Activated CD8-positive, alpha-beta T cell treated with anti-CD3 and anti-CD28 coated beads for 36 hours (primary cell): ENCODE data around the gene KIF17. TPM values are rescaled to one million over a fixed set of nuclear protein-coding genes. Genes with fewer than 3 reads are reported as not detected.

ENCODE experiments used
- ATAC-seq: fragments of 200-7000 bp; cut with Tn5 transposase; one replicate; pipeline ENCODE4 v1.10.0; 2021; ENCODE audit warnings: mild to moderate bottlenecking, moderate library complexity
- CTCF ChIA-PET: fragments of 350-600 bp; sonication (Branson Sonifier 250); formaldehyde crosslinking; loops from one replicate; lab custom pipeline; 2021; ENCODE audit warnings: antibody characterized with exemption; lab: Charles Lee
- POLR2A ChIA-PET: fragments of 350-600 bp; sonication (Branson Sonifier 250); formaldehyde crosslinking; loops from one replicate; lab custom pipeline; 2021; ENCODE audit warnings: antibody characterized with exemption; lab: Charles Lee
- DNase-seq: peaks from one replicate; pipeline ENCODE4 v3.0.0-alpha.2; 2020
- H3K27ac Mint-ChIP-seq: one replicate; pipeline ENCODE4 v1.8.0; 2021; ENCODE audit warnings: mild to moderate bottlenecking, mixed read lengths
- H3K27me3 Mint-ChIP-seq: one replicate; pipeline ENCODE4 v1.8.0; 2021; ENCODE audit warnings: mixed read lengths
- H3K36me3 Mint-ChIP-seq: one replicate; pipeline ENCODE4 v1.8.0; 2021; ENCODE audit warnings: low read depth, mixed read lengths
- H3K4me1 Mint-ChIP-seq: one replicate; pipeline ENCODE4 v1.8.0; 2021; ENCODE audit warnings: low read depth, mixed read lengths
- H3K4me3 Mint-ChIP-seq: one replicate; pipeline ENCODE4 v1.8.0; 2021; ENCODE audit warnings: mild to moderate bottlenecking, moderate library complexity, mixed read lengths
- H3K9me3 Mint-ChIP-seq: one replicate; pipeline ENCODE4 v1.8.0; 2021; ENCODE audit warnings: mixed read lengths
- intact Hi-C: fragments of 100-400 bp; cut with micrococcal nuclease; formaldehyde crosslinking; loops from one replicate; pipeline ENCODE4 v1.10.0; 2022
- total RNA-seq, 2 experiments: library from RNA; stranded (reverse); gene quantifications; one replicate each; pipeline ENCODE4 v1.2.3, GENCODE V29; 2021
- TF ChIP-seq, protein P1 (sequence below): fragments of 200-600 bp; IDR thresholded peaks from one replicate; pipeline ENCODE4 v1.8.0; 2022; ENCODE audit warnings: antibody characterized with exemption, mild to moderate bottlenecking

Gene KIF17
- total RNA-seq, 2 experiments from 2014 or later = not detected

DNA sequence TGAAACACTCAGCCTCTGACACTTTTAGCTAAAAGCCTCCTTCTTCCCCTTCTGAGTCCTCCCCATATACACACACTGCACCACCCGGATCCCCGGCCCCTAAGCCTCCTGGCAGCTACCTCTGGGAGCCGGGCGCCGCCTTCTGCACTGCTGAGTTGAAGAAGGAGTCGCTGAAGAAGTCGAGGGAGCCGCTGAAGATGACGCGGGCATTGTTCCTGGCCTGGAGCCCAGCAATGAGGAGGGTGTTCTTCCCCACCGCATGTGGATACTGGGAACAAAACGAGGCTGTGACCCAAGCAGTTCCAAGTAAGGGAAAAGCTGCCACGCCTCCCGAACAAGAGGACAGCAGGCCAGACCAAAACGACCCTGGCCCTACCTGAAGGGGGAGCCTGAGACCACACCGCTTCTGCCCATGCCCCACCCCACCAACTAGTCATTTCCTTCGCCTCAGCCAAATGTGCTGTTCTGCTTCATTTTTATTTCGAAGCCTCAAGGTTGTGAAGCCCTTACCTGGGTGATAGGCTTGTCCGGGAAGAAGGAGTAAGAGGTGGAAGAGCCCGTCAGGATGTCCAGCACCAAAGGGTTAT, 63.6 kb downstream of the KIF17 start:
- peaks cover 69% of the 10 kb centered on the region for H3K36me3 Mint-ChIP-seq
- H3K27ac Mint-ChIP-seq = no peak overlapping the region
- POLR2A ChIA-PET = interaction anchor here (0.6 to 1.2 kb wide), 2 partner anchors 13 to 273 kb away, joined by 3 to 4 read pairs; no protein-coding TSS in a partner anchor
- CTCF ChIA-PET = interaction anchor here (0.9 kb wide), 1 partner anchor 43 kb away, joined by 3 read pairs; no protein-coding TSS in a partner anchor
- intact Hi-C loops = no loop called here
- no peaks in the 10 kb centered on the region for H3K9me3 Mint-ChIP-seq
- DNase-seq (no peak), ATAC-seq (no peak)
- TF ChIP-seq, protein P1, sequence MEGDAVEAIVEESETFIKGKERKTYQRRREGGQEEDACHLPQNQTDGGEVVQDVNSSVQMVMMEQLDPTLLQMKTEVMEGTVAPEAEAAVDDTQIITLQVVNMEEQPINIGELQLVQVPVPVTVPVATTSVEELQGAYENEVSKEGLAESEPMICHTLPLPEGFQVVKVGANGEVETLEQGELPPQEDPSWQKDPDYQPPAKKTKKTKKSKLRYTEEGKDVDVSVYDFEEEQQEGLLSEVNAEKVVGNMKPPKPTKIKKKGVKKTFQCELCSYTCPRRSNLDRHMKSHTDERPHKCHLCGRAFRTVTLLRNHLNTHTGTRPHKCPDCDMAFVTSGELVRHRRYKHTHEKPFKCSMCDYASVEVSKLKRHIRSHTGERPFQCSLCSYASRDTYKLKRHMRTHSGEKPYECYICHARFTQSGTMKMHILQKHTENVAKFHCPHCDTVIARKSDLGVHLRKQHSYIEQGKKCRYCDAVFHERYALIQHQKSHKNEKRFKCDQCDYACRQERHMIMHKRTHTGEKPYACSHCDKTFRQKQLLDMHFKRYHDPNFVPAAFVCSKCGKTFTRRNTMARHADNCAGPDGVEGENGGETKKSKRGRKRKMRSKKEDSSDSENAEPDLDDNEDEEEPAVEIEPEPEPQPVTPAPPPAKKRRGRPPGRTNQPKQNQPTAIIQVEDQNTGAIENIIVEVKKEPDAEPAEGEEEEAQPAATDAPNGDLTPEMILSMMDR = no peak
- H3K4me3 Mint-ChIP-seq = no peak overlapping the region
- peaks cover 15% of the 10 kb centered on the region for H3K4me1 Mint-ChIP-seq
- no peaks in the 10 kb centered on the region for H3K27me3 Mint-ChIP-seq

DNA sequence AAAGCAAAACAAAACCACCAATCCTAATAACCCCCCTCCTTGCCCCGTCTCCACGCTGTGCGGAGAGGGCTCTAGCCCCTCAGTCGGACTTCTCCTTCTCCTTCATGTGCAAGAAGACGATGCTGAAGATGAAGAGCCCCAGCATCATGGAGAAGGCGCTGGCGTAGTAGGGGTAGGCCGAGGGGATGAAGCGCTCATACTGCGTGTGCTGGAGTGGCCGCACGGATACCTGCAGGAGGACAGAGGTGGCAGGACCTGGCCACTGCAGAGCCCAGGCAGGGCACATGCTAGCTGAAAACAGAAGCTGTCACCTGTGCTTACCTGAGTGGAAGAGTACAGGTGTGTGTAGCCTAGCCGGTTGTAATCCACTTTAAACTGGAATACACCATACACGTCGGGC, 65.5 kb downstream of the KIF17 start:
- no peak overlapping the region for H3K27ac Mint-ChIP-seq
- H3K27me3 Mint-ChIP-seq = no peaks in the 10 kb centered on the region
- TF ChIP-seq, protein P1 = no peak
- DNase-seq = no peak
- intact Hi-C loops = no loop called here
- H3K4me1 Mint-ChIP-seq = peaks cover 2% of the 10 kb centered on the region
- no peak for ATAC-seq
- H3K4me3 Mint-ChIP-seq = no peak overlapping the region
- H3K36me3 Mint-ChIP-seq = peaks cover 68% of the 10 kb centered on the region
- POLR2A ChIA-PET = interaction anchor here (1.6 kb wide), 1 partner anchor 14 kb away, joined by 5 read pairs; no protein-coding TSS in a partner anchor
- H3K9me3 Mint-ChIP-seq = no peaks in the 10 kb centered on the region
- CTCF ChIA-PET = interaction anchor here (1.2 kb wide), 1 partner anchor 18 kb away, joined by 3 read pairs; no protein-coding TSS in a partner anchor

DNA sequence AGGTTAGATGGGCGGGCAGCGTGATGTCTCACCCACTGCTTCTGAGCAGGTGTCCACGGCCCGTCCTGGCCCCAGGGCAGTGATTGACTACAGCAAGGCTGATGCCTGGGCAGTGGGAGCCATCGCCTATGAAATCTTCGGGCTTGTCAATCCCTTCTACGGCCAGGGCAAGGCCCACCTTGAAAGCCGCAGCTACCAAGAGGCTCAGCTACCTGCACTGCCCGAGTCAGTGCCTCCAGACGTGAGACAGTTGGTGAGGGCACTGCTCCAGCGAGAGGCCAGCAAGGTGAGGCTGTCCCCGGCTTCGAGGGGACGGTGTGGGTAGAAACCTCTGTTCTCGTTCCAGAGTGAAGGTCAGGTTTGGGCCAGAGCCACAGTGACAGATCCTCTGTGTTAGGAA, 68.9 kb downstream of the KIF17 start:
- ATAC-seq (no peak), DNase-seq (no peak)
- TF ChIP-seq, protein P1 = no peak
- POLR2A ChIA-PET = interaction anchor here (3.8 kb wide), 1 partner anchor 10 kb away, joined by 19 read pairs; no protein-coding TSS in a partner anchor
- H3K36me3 Mint-ChIP-seq = peaks cover 43% of the 10 kb centered on the region
- H3K9me3 Mint-ChIP-seq = no peaks in the 10 kb centered on the region
- intact Hi-C loops = no loop called here
- H3K27me3 Mint-ChIP-seq = no peaks in the 10 kb centered on the region
- H3K4me1 Mint-ChIP-seq = no peaks in the 10 kb centered on the region
- no peak overlapping the region for H3K4me3 Mint-ChIP-seq
- CTCF ChIA-PET = interaction anchor here (1.1 to 1.6 kb wide), 3 partner anchors 15 to 75 kb away, joined by 3 read pairs; no protein-coding TSS in a partner anchor
- H3K27ac Mint-ChIP-seq = no peak overlapping the region

DNA sequence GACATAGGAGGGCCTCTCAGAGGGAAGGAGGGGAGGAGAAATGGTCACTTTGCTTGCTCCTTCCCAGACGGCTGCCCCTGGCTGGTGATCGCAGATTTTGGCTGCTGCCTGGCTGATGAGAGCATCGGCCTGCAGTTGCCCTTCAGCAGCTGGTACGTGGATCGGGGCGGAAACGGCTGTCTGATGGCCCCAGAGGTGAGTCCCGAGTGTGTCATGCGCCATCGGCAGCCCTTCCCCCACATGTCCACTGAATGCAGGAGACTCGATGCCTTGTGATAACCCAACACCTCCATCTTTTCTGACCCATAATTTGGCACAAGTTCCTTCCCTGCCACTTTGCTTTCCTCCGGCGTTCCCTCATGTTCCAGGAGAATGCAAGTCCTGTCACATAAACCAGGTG, 69.4 kb downstream of the KIF17 start:
- POLR2A ChIA-PET = interaction anchor here (1.1 to 3.8 kb wide), 3 partner anchors 10 to 14 kb away, joined by 3 to 19 read pairs (median 6); no protein-coding TSS in a partner anchor
- H3K27ac Mint-ChIP-seq = no peak overlapping the region
- TF ChIP-seq, protein P1 = no peak
- CTCF ChIA-PET = interaction anchor here (1.1 kb wide), 2 partner anchors 14 to 75 kb away, joined by 3 read pairs; no protein-coding TSS in a partner anchor
- no peak overlapping the region for H3K4me3 Mint-ChIP-seq
- ATAC-seq (no peak), DNase-seq (no peak)
- H3K9me3 Mint-ChIP-seq = no peaks in the 10 kb centered on the region
- intact Hi-C loops = no loop called here
- H3K27me3 Mint-ChIP-seq = no peaks in the 10 kb centered on the region
- no peaks in the 10 kb centered on the region for H3K4me1 Mint-ChIP-seq
- peaks cover 38% of the 10 kb centered on the region for H3K36me3 Mint-ChIP-seq

DNA sequence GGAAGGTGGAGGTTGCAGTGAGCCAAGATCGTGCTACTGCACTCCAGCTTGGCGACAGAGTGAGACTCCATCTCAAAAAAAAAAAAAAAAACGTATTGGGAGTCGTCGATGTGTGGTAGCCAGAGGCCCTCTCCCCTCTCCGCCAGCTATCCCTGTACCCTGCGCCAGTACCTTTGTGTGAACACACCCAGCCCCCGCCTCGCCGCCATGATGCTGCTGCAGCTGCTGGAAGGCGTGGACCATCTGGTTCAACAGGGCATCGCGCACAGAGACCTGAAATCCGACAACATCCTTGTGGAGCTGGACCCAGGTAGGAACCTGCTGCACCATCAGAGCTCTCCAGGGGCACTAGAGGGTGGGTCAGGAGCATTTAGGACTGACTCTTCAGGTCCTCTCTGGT, 72.4 kb downstream of the KIF17 start:
- Mint-ChIP-seq H3K4me1 (no peaks in the 10 kb centered on the region), H3K27ac (no peak overlapping the region), H3K9me3 (no peaks in the 10 kb centered on the region), H3K27me3 (no peaks in the 10 kb centered on the region), H3K4me3 (no peak overlapping the region), H3K36me3 (peaks cover 14% of the 10 kb centered on the region)
- ChIA-PET CTCF (interaction anchor here (0.7 to 2.1 kb wide), 4 partner anchors 12 to 123 kb away, joined by 3 to 5 read pairs (median 4); no protein-coding TSS in a partner anchor), POLR2A (interaction anchor here (0.6 to 0.9 kb wide), 3 partner anchors 14 to 206 kb away, joined by 3 read pairs; no protein-coding TSS in a partner anchor)
- TF ChIP-seq, protein P1 = no peak
- intact Hi-C loops = no loop called here
- DNase-seq (no peak), ATAC-seq (no peak)
